ENCODE results near the gene ASPHD2.

The ASPHD2 gene

GRCh38 chr22:26416670-26417276 lies 12.3 kb upstream of the ASPHD2 start:
- Histone ChIP-seq H3K4me1 (ENCODE audit: control insufficient read depth, insufficient read depth, low read length) (no peaks in the 10 kb centered on the region), H3K36me3 (ENCODE audit: control insufficient read depth in 2 of 2, insufficient read depth in 1 of 2, low read length in 2 of 2) (no peaks in the 10 kb centered on the region), H3K9me3 (ENCODE audit: control insufficient read depth, insufficient read depth, low read depth, low read length) (no peaks in the 10 kb centered on the region), H3K4me3 (ENCODE audit: low read depth, low read length) (0 out of 2 replicates have a peak overlapping the region, but pooled peaks have one; percentile 2), H3K27ac (ENCODE audit: extremely low read depth, low read depth, low read length) (no peak overlapping the region)
- TF ChIP-seq ZNF292 (tag by site-specific recombination; IDR thresholded peaks at IDR 0.05; ENCODE audit: borderline replicate concordance, low read depth), result no peak
- TF ChIP-seq REST (tag by site-specific recombination; IDR thresholded peaks at IDR 0.05), result peak; percentile 94
- TF ChIP-seq ZNF335 (tag by site-specific recombination; conservative IDR thresholded peaks at IDR 0.05), result peak; percentile 44; the same call in 1 of the 2 replicates
- TF ChIP-seq ZBTB20 (tag by site-specific recombination; IDR thresholded peaks at IDR 0.05), result peak; percentile 72
- TF ChIP-seq PRDM1 (tag by site-specific recombination; IDR thresholded peaks at IDR 0.05), result peak; percentile 66
- peak; percentile 45; the same call in 1 of the 2 replicates for TF ChIP-seq ZNF24 (tag by site-specific recombination; IDR thresholded peaks at IDR 0.05)
- TF ChIP-seq, protein P1, sequence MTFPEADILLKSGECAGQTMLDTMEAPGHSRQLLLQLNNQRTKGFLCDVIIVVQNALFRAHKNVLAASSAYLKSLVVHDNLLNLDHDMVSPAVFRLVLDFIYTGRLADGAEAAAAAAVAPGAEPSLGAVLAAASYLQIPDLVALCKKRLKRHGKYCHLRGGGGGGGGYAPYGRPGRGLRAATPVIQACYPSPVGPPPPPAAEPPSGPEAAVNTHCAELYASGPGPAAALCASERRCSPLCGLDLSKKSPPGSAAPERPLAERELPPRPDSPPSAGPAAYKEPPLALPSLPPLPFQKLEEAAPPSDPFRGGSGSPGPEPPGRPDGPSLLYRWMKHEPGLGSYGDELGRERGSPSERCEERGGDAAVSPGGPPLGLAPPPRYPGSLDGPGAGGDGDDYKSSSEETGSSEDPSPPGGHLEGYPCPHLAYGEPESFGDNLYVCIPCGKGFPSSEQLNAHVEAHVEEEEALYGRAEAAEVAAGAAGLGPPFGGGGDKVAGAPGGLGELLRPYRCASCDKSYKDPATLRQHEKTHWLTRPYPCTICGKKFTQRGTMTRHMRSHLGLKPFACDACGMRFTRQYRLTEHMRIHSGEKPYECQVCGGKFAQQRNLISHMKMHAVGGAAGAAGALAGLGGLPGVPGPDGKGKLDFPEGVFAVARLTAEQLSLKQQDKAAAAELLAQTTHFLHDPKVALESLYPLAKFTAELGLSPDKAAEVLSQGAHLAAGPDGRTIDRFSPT (tag by site-specific recombination; IDR thresholded peaks at IDR 0.05), result 0 out of 2 replicates have a peak, but pooled peaks have one; percentile 26
- TF ChIP-seq ZNF600 (tag by site-specific recombination; IDR thresholded peaks at IDR 0.05), result peak; percentile 64
- TF ChIP-seq ZBTB17 (tag by site-specific recombination; IDR thresholded peaks at IDR 0.05), result peak; percentile 51
- TF ChIP-seq GLIS1 (tag by site-specific recombination; IDR thresholded peaks at IDR 0.05), result 0 out of 2 replicates have a peak, but pooled peaks have one; percentile 10
- no peak for TF ChIP-seq ZNF785 (tag by site-specific recombination; IDR thresholded peaks at IDR 0.05)
- TF ChIP-seq, protein P2, sequence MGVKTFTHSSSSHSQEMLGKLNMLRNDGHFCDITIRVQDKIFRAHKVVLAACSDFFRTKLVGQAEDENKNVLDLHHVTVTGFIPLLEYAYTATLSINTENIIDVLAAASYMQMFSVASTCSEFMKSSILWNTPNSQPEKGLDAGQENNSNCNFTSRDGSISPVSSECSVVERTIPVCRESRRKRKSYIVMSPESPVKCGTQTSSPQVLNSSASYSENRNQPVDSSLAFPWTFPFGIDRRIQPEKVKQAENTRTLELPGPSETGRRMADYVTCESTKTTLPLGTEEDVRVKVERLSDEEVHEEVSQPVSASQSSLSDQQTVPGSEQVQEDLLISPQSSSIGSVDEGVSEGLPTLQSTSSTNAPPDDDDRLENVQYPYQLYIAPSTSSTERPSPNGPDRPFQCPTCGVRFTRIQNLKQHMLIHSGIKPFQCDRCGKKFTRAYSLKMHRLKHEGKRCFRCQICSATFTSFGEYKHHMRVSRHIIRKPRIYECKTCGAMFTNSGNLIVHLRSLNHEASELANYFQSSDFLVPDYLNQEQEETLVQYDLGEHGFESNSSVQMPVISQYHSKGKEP (tag by site-specific recombination; IDR thresholded peaks at IDR 0.05), result peak; percentile 70
- no peak for TF ChIP-seq ZNF239 (tag by site-specific recombination; IDR thresholded peaks at IDR 0.05)
- CTCF ChIA-PET, result interaction anchor here (0.6 to 3.0 kb wide), 8 partner anchors 8 to 1583 kb away, joined by 3 to 18 read pairs (median 4); no protein-coding TSS in a partner anchor
- POLR2A ChIA-PET, result interaction anchor here (0.8 to 1.9 kb wide), 3 partner anchors 12 to 67 kb away, joined by 3 to 10 read pairs (median 4); partner anchors contain the start of genes HPS4 and SRRD

- H3K4me3 ChIP-seq (ENCODE audit: low read depth, low read length), result no peak overlapping the region
- POLR2A ChIA-PET, result interaction anchor here (1.2 to 1.9 kb wide), 2 partner anchors 11 to 66 kb away, joined by 4 to 10 read pairs; partner anchors contain the start of genes HPS4 and SRRD
- TF ChIP-seq, protein P3, sequence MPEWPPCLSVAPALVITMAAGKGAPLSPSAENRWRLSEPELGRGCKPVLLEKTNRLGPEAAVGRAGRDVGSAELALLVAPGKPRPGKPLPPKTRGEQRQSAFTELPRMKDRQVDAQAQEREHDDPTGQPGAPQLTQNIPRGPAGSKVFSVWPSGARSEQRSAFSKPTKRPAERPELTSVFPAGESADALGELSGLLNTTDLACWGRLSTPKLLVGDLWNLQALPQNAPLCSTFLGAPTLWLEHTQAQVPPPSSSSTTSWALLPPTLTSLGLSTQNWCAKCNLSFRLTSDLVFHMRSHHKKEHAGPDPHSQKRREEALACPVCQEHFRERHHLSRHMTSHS (tag by site-specific recombination; IDR thresholded peaks at IDR 0.05), result no peak
- TF ChIP-seq MZF1 (tag by site-specific recombination; IDR thresholded peaks at IDR 0.05; ENCODE audit: borderline replicate concordance), result no peak
- TF ChIP-seq, protein P4, sequence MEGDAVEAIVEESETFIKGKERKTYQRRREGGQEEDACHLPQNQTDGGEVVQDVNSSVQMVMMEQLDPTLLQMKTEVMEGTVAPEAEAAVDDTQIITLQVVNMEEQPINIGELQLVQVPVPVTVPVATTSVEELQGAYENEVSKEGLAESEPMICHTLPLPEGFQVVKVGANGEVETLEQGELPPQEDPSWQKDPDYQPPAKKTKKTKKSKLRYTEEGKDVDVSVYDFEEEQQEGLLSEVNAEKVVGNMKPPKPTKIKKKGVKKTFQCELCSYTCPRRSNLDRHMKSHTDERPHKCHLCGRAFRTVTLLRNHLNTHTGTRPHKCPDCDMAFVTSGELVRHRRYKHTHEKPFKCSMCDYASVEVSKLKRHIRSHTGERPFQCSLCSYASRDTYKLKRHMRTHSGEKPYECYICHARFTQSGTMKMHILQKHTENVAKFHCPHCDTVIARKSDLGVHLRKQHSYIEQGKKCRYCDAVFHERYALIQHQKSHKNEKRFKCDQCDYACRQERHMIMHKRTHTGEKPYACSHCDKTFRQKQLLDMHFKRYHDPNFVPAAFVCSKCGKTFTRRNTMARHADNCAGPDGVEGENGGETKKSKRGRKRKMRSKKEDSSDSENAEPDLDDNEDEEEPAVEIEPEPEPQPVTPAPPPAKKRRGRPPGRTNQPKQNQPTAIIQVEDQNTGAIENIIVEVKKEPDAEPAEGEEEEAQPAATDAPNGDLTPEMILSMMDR (tag by site-specific recombination; IDR thresholded peaks at IDR 0.05), result no peak
- TF ChIP-seq ZNF629 (tag by site-specific recombination; IDR thresholded peaks at IDR 0.05), result no peak
- TF ChIP-seq, protein P5, sequence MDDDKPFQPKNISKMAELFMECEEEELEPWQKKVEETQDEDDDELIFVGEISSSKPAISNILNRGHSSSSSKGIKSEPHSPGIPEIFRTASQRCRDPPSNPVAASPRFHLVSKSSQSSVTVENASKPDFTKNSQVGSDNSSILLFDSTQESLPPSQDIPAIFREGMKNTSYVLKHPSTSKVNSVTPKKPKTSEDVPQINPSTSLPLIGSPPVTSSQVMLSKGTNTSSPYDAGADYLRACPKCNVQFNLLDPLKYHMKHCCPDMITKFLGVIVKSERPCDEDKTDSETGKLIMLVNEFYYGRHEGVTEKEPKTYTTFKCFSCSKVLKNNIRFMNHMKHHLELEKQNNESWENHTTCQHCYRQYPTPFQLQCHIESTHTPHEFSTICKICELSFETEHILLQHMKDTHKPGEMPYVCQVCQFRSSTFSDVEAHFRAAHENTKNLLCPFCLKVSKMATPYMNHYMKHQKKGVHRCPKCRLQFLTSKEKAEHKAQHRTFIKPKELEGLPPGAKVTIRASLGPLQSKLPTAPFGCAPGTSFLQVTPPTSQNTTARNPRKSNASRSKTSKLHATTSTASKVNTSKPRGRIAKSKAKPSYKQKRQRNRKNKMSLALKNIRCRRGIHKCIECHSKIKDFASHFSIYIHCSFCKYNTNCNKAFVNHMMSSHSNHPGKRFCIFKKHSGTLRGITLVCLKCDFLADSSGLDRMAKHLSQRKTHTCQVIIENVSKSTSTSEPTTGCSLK (tag by site-specific recombination; IDR thresholded peaks at IDR 0.05), result no peak
- no peak for TF ChIP-seq ZNF24 (tag by site-specific recombination; IDR thresholded peaks at IDR 0.05)
- TF ChIP-seq KLF9 (tag by site-specific recombination; IDR thresholded peaks at IDR 0.05; ENCODE audit: low read depth), result no peak
- TF ChIP-seq OSR2 (tag by site-specific recombination; IDR thresholded peaks at IDR 0.05), result no peak
- no peak for TF ChIP-seq ZNF426 (tag by site-specific recombination; IDR thresholded peaks at IDR 0.05)
Measured at GRCh38 chr22:26417406-26417805, 11.7 kb upstream of the ASPHD2 start.

More at GRCh38 chr22:26417406-26417805, 11.7 kb upstream of the ASPHD2 start:
- Histone ChIP-seq H3K36me3 (ENCODE audit: control insufficient read depth in 2 of 2, insufficient read depth in 1 of 2, low read length in 2 of 2) (no peaks in the 10 kb centered on the region), H3K27ac (ENCODE audit: extremely low read depth, low read depth, low read length) (no peak overlapping the region), H3K4me1 (ENCODE audit: control insufficient read depth, insufficient read depth, low read length) (no peaks in the 10 kb centered on the region), H3K9me3 (ENCODE audit: control insufficient read depth, insufficient read depth, low read depth, low read length) (no peaks in the 10 kb centered on the region)
- CTCF ChIA-PET, result interaction anchor here (1.1 to 3.0 kb wide), 3 partner anchors 13 to 50 kb away, joined by 3 to 18 read pairs (median 8); no protein-coding TSS in a partner anchor

Measured in HEK293 (cell line).